Upper lobe of right lung (tissue), 1 donor: ENCODE data around the gene MANEAL. TPM values are rescaled to one million over a fixed set of nuclear protein-coding genes. Genes with fewer than 3 reads are reported as not detected.
A peak's percentile ranks its signal among the peaks of the same experiment; 100 is the strongest.

Experiments used
- ATAC-seq: fragments of 200-7000 bp; cut with Tn5 transposase; one replicate; pipeline ENCODE4 v1.9.1; 2020; ENCODE audit warnings: mild to moderate bottlenecking, moderate library complexity
- DNase-seq: peaks from one replicate; pipeline ENCODE4 v3.0.0-alpha.2; 2020
- H3K27ac ChIP-seq: fragments of 200-600 bp; one replicate; pipeline ENCODE4 v1.8.0; 2022
- H3K27me3 ChIP-seq: fragments of 200-600 bp; one replicate; pipeline ENCODE4 v1.8.0; 2022; ENCODE audit warnings: mild to moderate bottlenecking
- H3K36me3 ChIP-seq: fragments of 200-600 bp; one replicate; pipeline ENCODE4 v1.8.0; 2022
- H3K4me1 ChIP-seq: fragments of 200-600 bp; one replicate; pipeline ENCODE4 v1.8.0; 2022
- H3K4me3 ChIP-seq: fragments of 200-600 bp; one replicate; pipeline ENCODE4 v1.8.0; 2022; ENCODE audit warnings: mild to moderate bottlenecking
- H3K9me3 ChIP-seq: fragments of 200-600 bp; one replicate; pipeline ENCODE4 v1.8.0; 2022
- intact Hi-C: fragments of 100-400 bp; cut with DNase I; formaldehyde crosslinking; loops from one replicate; pipeline ENCODE4 v1.11.0; 2022
- total RNA-seq: library from RNA; stranded (reverse); fragmentation: NEBNext Ultra II Directional; extraction: Animal tissue kit (Norgen Biotek cat#: 25700); gene quantifications from one replicate; pipeline ENCODE4 v1.2.1, GENCODE V29; 2021
- TF ChIP-seq, protein P1 (sequence below): fragments of 200-600 bp; IDR thresholded peaks from one replicate; pipeline ENCODE4 v1.8.0; 2022; ENCODE audit warnings: antibody characterized with exemption
- donor health status: DM: no; HTN: yes; CAD: no; lungs with severe emphysema.

MANEAL gene
- total RNA-seq, 1 donor from 2014 or later = 6.9 TPM

DNA sequence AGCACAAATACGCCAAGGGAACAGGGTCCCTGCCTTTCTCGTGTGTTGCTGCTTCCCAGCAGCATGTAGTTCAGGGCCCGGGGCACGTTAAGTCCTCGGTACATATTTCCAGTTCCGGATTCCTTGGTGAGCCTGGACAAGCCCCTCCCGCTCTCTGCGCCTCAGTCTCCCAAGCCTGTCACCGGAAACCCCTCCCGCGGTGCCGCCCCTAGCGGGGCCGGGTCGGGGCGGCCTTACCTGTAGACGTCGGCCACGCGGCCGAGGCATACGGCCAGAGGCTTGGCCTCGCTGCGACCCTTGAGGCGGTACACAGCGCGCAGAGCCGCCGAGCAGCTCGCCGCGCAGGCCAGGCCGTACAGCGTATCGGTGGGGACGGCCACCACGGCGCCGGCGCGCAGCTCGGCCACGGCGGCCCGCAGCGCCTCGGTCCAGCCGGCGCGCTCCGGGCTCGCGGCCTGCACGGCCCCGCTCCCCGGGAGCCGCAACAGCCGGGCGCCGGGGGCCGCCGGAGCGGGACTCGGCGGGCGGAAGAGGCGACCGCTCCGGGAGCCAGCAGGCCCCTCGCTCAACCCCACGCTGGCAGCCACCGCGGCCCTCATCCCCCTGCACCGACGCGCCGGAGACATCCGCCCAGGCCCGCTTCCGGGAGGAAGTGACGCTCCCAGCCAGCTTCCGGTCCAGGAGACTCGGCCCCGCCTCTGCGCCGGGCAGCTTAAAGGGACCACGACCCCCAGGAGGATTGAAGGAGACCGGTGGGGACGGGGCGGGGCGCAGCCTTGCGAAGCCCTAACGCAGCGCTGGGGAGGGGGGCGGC is 14.1 kb downstream of the MANEAL start, which contains the start of the genes C1orf122 and YRDC:
TSS of gene C1orf122 (plus strand) at position 236 of the 814 bp plus-strand sequence. CDS start 615 bp downstream, outside the sequence.
TSS of gene YRDC (minus strand) at position 654 of the 814 bp plus-strand sequence. CDS start at position 626, 28 bp downstream.
- DNase-seq (peak; percentile 97), ATAC-seq (peak; percentile 94)
- no peaks in the 10 kb centered on the region for H3K9me3 ChIP-seq
- TF ChIP-seq, protein P1, sequence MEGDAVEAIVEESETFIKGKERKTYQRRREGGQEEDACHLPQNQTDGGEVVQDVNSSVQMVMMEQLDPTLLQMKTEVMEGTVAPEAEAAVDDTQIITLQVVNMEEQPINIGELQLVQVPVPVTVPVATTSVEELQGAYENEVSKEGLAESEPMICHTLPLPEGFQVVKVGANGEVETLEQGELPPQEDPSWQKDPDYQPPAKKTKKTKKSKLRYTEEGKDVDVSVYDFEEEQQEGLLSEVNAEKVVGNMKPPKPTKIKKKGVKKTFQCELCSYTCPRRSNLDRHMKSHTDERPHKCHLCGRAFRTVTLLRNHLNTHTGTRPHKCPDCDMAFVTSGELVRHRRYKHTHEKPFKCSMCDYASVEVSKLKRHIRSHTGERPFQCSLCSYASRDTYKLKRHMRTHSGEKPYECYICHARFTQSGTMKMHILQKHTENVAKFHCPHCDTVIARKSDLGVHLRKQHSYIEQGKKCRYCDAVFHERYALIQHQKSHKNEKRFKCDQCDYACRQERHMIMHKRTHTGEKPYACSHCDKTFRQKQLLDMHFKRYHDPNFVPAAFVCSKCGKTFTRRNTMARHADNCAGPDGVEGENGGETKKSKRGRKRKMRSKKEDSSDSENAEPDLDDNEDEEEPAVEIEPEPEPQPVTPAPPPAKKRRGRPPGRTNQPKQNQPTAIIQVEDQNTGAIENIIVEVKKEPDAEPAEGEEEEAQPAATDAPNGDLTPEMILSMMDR = no peak
- H3K4me1 ChIP-seq = peaks cover 32% of the 10 kb centered on the region
- intact Hi-C loops = no loop called here
- peaks cover 40% of the 10 kb centered on the region for H3K36me3 ChIP-seq
- H3K4me3 ChIP-seq = peak within 1 kb of the TSS; percentile 94
- no peaks in the 10 kb centered on the region for H3K27me3 ChIP-seq
- peak within 1 kb of the TSS; percentile 88 for H3K27ac ChIP-seq

DNA sequence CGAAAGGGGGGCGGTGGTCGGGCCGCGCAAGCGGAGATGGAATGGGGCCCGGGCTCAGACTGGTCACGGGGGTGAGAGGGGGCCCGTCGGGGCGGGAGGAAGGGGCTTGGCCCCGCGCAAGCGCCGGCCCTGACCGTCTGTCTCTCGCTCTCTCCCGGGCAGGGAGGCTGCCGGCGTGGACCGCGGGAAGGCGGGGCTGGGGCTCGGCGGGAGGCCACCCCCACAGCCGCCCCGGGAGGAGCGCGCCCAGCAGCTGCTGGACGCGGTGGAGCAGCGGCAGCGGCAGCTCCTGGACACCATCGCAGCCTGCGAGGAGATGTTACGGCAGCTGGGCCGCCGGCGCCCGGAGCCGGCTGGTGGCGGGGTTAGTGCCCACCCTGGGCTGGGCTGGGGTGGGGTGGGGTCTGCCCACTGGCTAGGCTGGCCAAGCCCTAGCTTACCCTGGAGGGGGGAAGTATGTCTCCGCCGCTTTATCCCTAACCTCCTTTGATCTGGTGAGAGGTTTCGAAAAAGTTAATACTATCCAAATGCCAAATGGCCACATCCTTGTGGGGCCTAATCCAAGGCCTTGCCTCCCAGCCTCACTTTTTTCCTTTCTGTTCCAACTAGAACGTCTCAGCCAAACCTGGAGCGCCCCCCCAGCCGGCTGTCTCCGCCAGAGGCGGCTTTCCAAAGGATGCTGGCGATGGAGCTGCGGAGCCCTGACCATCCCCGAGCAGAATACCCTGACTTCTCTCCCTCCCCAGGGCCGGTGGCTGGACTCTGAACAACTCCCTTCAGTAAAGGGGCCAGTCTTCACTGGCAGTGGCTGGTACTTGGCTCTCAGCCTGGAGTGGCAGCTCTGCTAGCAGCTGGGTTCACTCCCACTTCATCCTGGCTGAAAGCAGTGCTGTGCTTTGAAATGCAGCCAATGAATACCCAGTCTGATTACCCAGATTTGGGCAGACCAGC is 15.0 kb downstream of the MANEAL start:
- Histone ChIP-seq H3K27me3 (no peaks in the 10 kb centered on the region), H3K9me3 (no peaks in the 10 kb centered on the region), H3K27ac (peak overlapping the region; percentile 88), H3K4me1 (peaks cover 32% of the 10 kb centered on the region), H3K36me3 (peaks cover 32% of the 10 kb centered on the region), H3K4me3 (peak overlapping the region; percentile 94)
- TF ChIP-seq, protein P1 = no peak
- DNase-seq = peak; percentile 90
- intact Hi-C loops = no loop called here
- ATAC-seq = peak; percentile 87

DNA sequence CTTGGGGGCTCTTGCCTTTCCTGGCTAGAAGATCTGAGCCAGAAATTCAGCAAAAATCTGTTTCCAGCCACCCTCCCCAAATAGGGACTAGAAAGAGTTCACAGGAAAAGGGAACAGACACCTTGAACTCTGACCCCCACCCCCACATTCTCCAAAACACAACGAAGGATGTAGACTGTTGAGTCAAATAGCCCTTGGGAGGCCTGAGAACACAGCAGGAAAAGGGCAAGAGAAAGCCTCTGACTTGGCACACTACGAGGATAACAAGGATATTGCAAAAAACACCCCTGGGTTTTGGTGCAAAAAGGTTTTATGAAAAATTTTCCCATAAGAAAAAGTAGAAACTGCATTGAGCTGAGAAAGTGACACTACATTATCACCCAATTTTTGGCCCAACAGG is 16.3 kb downstream of the MANEAL start:
- ATAC-seq (no peak), DNase-seq (no peak)
- TF ChIP-seq, protein P1 = no peak
- intact Hi-C loops = no loop called here
- Histone ChIP-seq H3K4me3 (no peak overlapping the region), H3K4me1 (peaks cover 32% of the 10 kb centered on the region), H3K36me3 (peaks cover 29% of the 10 kb centered on the region), H3K27me3 (no peaks in the 10 kb centered on the region), H3K27ac (no peak overlapping the region), H3K9me3 (no peaks in the 10 kb centered on the region)

DNA sequence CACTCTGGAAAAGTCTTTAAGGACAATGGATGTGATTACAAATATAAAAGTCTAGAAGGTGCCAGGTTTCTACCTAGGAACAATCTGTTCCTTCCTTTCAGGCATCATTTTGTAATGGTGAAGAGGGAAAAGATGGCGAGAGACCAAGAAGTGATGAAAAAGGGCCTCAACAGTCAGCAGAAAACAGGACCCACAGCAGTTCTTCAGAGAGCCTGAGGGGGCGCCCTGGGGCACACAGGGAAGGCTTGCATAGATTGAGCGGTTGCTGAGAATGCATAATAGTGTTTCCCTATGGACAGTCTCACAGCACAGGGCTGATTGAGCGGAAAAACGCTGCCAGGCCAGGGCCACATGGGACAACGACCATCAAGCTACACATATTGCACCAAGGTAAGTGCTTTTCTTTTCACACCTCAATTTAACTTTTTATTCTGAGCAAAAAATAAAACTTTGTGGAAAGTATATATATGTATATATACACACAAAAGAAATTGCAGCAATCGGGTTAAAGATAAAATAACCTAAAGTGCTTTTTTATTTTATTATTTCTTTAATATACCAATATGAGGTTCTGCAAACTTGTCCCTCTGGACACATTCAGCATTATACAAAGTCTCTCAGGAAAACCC is 17.5 kb downstream of the MANEAL start:
- DNase-seq (peak; percentile 82), ATAC-seq (peak; percentile 66)
- peaks cover 28% of the 10 kb centered on the region for H3K4me1 ChIP-seq
- H3K4me3 ChIP-seq = no peak overlapping the region
- peaks cover 29% of the 10 kb centered on the region for H3K36me3 ChIP-seq
- intact Hi-C loops = no loop called here
- no peaks in the 10 kb centered on the region for H3K27me3 ChIP-seq
- no peak overlapping the region for H3K27ac ChIP-seq
- TF ChIP-seq, protein P1 = peak; percentile 82
- no peaks in the 10 kb centered on the region for H3K9me3 ChIP-seq

DNA sequence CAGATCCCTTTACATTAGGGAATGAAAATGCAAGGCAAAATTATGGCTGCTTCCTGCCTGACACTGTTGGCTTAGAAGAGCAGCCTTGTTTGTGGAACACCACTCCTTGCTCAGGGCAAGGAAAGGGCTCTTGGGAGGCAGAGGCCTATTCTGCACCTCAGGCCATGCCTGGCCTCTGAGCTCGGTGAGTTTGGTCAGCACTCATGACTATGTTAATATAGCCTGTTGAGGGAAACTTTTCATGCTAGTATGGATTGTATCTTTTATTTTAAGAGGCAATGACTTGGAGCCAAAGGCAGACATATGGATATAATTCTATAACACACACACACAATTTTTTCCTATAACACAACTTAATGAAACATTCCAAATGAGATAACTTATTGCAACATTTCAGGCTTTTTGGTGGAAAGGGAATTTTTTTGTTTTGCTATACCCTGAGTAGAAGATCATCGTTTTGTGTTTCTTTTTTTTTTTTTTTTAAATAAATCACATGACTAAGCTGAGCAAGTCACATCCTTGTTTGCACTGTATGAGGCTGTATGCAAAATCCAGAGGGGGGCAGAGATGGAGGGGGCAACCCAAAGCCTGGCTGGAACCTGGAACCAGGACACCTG is 20.0 kb downstream of the MANEAL start:
- Histone ChIP-seq H3K36me3 (peaks cover 40% of the 10 kb centered on the region), H3K27ac (no peak overlapping the region), H3K27me3 (no peaks in the 10 kb centered on the region), H3K9me3 (no peaks in the 10 kb centered on the region), H3K4me3 (no peak overlapping the region), H3K4me1 (peaks cover 16% of the 10 kb centered on the region)
- intact Hi-C loops = no loop called here
- DNase-seq (no peak), ATAC-seq (no peak)
- TF ChIP-seq, protein P1 = no peak
